22Rv1 (cell line): ENCODE measurements around the gene FHIT.
"Not testable (repeated sequence)": the region's sequence is repeated elsewhere in the genome, so short reads cannot be mapped to it uniquely, and the experiment has no call there.

Experiments used
- H3K27ac ChIP-seq: fragments of 450-650 bp; 2 replicates; pipeline ENCODE4 v1.5.1; 2017
- ZFX ChIP-seq: fragments of 450-650 bp; IDR thresholded peaks from 2 replicates; pipeline ENCODE4 v1.6.1; 2017; ENCODE audit warnings: antibody characterized with exemption, borderline replicate concordance
- TF ChIP-seq, protein P1 (sequence below): fragments of 450-650 bp; IDR thresholded peaks from 2 replicates; pipeline ENCODE4 v1.5.1; 2017; ENCODE audit warnings: mild to moderate bottlenecking

FHIT gene

DNA sequence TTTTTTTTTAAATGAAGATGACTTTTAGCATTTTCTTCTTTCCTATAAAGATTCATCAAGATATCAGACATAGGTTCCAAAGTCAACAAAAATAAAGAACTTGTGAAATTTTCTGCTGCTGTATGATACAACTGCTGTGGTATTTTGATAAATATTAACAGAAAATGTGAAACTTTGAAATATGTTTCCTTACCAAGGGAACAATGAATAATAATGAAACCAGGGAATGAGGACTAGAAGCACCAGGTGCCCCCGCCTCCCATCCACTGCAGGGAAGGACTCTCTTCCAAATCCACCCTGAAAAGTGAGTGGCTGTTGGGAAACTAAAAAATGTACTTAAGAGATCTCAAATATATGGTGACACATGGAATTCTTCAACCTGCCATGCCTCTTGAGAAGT, 198.4 kb downstream of the FHIT start:
- H3K27ac ChIP-seq, result no peak overlapping the region
- TF ChIP-seq, protein P1, sequence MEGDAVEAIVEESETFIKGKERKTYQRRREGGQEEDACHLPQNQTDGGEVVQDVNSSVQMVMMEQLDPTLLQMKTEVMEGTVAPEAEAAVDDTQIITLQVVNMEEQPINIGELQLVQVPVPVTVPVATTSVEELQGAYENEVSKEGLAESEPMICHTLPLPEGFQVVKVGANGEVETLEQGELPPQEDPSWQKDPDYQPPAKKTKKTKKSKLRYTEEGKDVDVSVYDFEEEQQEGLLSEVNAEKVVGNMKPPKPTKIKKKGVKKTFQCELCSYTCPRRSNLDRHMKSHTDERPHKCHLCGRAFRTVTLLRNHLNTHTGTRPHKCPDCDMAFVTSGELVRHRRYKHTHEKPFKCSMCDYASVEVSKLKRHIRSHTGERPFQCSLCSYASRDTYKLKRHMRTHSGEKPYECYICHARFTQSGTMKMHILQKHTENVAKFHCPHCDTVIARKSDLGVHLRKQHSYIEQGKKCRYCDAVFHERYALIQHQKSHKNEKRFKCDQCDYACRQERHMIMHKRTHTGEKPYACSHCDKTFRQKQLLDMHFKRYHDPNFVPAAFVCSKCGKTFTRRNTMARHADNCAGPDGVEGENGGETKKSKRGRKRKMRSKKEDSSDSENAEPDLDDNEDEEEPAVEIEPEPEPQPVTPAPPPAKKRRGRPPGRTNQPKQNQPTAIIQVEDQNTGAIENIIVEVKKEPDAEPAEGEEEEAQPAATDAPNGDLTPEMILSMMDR, result no peak
- no peak for TF ChIP-seq ZFX

DNA sequence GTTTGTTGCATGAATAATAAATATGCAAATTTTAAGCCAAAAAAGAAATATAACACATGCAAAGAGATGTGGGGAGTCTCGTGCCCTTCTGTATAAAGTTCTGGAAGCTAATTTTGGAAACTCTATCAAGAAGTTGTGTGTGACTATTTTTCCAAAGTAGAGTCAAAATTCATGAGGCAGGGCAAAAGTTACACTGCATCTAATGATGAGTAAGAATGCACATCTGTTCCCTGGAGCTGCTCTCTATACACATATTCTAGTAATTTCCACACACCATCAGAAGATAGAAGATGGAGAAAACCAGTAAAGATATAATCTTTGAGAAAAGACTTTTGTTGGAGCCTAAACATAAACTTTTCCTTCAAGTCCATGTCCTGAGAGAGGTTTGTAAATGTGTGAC, 199.6 kb downstream of the FHIT start:
- TF ChIP-seq, protein P1, result no peak
- TF ChIP-seq ZFX, result no peak
- no peak overlapping the region for H3K27ac ChIP-seq

DNA sequence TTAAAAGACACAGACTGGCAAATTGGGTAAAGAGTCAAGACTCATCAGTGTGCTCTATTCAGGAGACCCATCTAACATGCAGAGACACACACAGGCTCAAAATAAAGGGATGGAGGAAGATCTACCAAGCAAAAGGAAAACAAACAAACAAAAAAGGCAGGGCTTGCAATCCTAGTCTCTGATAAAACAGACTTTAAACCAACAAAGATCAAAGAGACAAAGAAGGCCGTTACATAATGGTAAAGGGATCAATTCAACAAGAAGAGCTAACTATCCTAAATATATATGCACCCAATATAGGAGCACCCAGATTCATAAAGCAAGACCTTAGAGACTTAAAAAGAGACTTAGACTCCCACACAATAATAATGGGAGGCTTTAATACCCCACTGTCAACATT, 206.1 kb downstream of the FHIT start:
- H3K27ac ChIP-seq, result not testable (repeated sequence)

DNA sequence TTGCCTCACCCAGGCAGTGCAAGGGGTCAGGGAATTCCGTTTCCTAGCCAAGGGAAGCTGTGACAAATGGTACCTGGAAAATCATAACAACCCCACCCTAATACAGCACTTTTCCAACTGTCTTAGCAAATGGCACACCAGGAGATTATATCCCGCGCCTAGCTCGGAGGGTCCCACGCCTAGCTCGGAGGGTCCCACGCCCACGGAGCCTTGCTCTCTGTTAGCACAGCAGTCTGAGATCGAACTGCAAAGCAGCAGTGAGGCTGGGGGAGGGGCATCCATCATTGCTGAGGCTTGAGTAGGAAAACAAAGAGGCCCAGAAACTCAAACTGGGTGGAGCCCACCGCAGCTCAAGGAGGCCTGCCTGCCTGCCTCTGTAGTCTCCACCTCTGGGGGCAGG, 208.1 kb downstream of the FHIT start:
- H3K27ac ChIP-seq, result no peak overlapping the region
- no peak for TF ChIP-seq ZFX
- TF ChIP-seq, protein P1, result no peak

DNA sequence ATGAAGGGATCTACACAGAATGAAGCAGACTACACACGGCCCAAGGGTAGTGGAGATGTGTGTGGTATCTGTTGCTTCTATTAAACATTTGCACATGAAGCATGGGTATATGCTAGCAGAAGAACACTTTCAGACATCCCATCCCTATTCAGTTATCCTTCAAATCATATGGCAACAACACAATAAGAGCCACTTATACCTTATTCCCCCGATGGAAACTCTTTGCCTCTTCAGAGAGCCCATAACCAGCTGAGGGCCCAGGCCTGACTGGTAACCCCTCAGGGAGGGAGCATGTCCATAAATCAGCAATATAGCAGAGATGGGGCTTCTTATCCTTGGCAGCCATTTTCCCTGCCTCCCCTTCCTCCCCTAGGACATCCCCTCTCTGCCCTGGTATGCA, 210.6 kb downstream of the FHIT start:
- no peak for TF ChIP-seq ZFX
- TF ChIP-seq, protein P1, result no peak
- no peak overlapping the region for H3K27ac ChIP-seq

DNA sequence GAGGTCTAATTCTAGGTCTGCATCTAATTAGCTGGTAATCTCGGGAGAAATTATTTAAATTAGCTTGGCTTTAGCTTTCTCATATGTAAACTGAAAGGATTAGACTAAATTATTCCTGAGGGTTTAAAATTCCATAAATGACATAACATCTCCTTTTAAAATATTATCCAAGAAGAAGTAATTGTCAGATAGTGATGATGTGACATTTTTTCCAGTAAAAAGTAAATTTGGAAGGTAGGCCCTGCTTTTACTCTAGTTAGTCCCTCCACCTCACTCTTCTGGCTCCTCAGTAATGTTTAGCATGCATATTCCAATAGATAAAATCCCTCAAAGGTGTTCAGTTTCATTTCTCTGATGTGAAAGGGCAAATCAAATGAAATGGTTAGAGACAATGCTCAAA, 215.7 kb downstream of the FHIT start:
- no peak overlapping the region for H3K27ac ChIP-seq
- TF ChIP-seq, protein P1, result no peak
- TF ChIP-seq ZFX, result no peak

DNA sequence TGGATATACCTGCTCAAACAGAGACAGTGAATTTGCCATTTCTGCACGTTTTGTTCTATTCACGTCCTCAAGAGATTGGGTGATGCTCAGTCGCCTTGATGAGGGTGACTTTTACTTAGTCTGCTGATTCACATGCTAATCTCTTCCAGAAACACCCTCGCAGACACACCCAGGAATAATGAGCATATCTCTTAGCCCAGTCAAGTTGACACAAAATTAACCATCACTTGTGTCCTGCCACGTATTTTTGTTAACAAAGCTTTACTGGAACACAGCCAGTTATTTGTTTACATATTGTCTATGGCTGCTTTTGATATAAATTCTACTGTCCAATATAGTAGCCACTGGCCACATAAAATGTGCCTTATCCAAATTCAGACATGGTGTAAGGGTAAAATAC, 218.3 kb downstream of the FHIT start:
- no peak overlapping the region for H3K27ac ChIP-seq
- no peak for TF ChIP-seq ZFX
- TF ChIP-seq, protein P1, result no peak

DNA sequence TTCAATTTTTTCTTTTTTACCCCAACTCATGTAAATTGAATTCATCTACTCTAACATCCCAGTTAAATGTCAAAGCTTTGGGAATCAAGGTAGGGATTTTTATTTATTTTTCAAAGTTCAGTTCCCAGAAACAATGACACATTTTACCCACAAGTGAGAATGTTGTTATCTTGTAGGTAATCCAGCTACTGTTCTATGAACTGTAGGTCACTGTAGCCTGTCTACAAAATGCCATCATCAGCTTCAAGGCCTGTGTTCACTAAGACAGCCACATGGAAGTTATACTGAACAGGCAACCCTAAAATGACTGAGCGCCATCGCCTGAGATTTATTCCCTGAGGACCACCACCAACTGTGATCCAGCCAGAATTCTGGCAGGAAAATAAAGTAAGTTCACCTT, 219.7 kb downstream of the FHIT start:
- no peak for TF ChIP-seq ZFX
- TF ChIP-seq, protein P1, result no peak
- H3K27ac ChIP-seq, result no peak overlapping the region
